GM12865 (cell line): ENCODE results near the gene SNED1.
A peak's percentile ranks its signal among the peaks of the same experiment; 100 is the strongest.

ENCODE experiments used
- DNase-seq: peaks from one replicate; pipeline ENCODE4 v3.0.0; 2010; ENCODE audit warnings: low read depth
- H3K4me3 ChIP-seq: 2 replicates; pipeline ENCODE4 v1.5.1; 2011; ENCODE audit warnings: mild to moderate bottlenecking, low read depth, low read length, control low read depth
- TF ChIP-seq, protein P1 (sequence below): IDR thresholded peaks from 2 replicates; pipeline ENCODE4 v1.5.1; 2011; ENCODE audit warnings: low read length, control low read depth, low read depth, inconsistent platforms; ENCODE audit not compliant: insufficient read depth; ENCODE audit errors: missing control alignments

The SNED1 gene

DNA sequence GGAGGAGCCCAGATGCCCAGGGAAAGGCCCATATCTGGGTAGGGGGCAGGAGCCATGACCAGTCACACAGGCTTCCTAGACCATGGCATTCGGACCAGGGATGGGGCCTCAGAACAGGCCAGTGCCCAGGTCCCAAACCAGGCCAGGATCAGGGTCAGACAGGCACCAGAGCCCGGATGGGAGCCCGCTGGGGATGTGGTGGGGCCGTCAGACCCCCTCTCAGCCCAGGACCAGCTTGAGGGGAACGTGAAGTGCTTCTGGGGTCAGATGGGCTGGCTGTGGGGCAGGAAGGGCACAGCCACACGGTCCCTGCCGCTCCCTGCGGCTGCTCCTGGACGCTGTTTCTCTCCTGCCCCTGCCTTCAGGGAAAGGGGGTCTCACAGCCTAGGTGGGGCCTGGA, 39.1 kb downstream of the SNED1 start:
- TF ChIP-seq, protein P1, sequence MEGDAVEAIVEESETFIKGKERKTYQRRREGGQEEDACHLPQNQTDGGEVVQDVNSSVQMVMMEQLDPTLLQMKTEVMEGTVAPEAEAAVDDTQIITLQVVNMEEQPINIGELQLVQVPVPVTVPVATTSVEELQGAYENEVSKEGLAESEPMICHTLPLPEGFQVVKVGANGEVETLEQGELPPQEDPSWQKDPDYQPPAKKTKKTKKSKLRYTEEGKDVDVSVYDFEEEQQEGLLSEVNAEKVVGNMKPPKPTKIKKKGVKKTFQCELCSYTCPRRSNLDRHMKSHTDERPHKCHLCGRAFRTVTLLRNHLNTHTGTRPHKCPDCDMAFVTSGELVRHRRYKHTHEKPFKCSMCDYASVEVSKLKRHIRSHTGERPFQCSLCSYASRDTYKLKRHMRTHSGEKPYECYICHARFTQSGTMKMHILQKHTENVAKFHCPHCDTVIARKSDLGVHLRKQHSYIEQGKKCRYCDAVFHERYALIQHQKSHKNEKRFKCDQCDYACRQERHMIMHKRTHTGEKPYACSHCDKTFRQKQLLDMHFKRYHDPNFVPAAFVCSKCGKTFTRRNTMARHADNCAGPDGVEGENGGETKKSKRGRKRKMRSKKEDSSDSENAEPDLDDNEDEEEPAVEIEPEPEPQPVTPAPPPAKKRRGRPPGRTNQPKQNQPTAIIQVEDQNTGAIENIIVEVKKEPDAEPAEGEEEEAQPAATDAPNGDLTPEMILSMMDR = no peak
- H3K4me3 ChIP-seq = peak overlapping the region; percentile 24
- no peak for DNase-seq

DNA sequence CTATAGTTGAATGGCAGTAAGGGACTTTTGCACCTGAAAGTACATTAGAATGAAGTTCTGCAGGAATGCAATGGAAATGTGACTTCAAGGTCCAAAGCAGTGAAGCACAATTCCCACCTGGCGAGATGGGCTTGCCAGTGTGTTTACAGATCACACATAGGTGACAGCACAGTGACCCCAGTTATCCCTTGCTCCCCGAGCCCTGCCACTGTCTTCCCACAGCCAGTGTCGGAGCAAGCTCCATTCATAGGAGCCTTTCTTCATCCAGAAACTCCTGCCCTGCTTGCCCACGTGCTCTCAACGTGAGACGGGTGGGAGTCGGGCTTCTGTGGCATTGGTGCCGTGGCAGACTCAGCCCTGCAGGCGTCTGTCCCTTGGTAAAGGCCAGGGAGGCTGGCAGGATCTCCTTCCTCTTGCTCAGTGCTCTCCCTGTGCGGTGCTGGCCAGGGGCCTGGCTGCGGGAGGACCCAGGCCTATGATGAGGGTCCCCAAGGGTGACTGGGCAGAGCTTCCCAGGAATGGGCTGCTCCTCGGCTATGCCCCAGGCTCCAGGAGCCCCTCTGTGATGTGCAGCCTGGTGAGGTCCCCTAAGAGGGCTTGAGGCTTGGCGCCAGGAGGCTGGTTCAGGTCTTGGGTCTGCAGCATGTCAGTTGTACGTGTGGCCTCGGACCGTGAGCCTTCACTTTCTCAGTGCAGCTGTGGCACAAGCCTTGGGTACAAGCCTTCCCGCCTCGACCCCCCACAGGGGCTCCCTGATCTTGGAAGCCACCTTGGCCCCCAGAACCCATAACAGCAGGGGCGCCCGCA, 40.2 kb downstream of the SNED1 start:
- no peak for DNase-seq
- H3K4me3 ChIP-seq = no peak overlapping the region
- TF ChIP-seq, protein P1 = no peak

DNA sequence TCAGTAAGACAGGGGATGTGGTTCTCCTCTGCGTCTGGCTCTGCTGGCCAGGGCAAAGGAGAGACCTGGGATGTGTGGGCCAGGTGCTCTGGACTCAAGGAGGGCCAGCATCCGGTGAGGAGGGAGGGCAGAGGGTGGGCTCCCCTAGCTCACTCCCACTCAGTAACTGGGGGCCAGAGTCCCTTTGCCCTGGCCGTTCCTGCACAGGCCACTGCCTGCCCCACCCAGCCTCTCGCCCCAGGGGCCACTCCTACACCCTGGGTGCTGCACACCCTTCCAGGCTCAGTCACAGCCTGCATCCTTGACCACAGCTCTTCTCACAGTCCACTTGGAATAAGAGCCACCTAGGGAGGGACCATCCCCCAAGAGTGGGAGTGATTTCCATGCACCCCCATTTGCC, 41.0 kb downstream of the SNED1 start:
- H3K4me3 ChIP-seq = no peak overlapping the region
- TF ChIP-seq, protein P1 = no peak
- no peak for DNase-seq

DNA sequence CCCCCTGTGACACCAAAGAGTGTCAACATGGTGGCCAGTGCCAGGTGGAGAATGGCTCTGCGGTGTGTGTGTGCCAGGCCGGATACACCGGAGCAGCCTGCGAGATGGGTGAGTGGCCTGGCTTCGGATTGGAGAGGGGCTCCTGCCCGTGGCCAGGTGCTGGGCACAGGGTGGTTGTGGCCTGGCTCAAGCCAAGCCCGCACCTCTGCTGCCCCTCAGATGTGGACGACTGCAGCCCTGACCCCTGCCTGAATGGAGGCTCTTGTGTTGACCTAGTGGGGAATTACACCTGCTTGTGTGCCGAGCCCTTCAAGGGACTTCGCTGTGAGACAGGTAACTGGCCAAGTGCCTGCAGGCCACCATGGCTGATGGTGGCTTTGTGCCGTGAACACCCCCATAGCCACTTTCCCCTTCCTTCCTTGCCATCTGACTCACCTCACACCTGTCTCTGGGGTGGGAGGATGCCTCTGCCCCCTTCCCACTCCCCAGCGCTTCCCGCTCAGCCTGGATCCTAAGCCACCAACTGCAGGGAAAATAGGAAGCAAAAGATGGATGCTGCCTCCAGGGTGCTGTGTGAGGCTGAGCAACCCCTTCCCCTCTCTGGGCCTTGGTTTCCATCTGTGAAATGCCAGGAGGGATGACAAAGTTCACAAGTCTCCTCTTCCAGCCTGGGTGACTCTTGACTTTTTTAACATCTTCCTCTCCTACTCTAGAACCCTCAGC, 41.8 kb downstream of the SNED1 start:
- TF ChIP-seq, protein P1 = no peak
- no peak overlapping the region for H3K4me3 ChIP-seq
- DNase-seq = no peak

DNA sequence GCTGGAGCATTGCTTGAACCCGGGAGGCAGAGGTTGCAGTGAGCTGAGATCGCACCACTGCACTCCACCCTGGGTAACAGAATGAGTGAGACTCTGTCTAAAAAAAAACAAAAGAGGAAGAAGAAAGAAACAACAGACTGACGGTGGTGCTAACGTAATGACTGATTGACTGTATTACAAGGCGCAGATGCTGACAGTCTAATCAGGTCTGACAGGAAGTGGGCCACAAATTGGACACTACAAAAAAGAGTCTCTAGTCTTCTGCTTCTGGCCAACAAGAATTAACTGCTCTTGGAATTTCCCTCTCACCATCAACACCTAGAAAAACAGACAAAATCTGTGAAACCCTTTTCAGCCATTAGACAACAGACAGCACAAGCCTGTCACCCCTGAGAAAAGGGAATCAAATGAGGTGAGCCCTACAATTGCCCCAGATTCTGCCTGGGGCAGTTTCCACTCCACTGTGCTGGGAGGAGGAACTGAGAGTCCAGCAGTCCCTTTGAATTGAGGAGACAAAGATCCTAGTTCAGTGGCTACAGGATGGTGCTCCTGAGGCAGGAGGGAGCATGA, 43.3 kb downstream of the SNED1 start:
- TF ChIP-seq, protein P1 = no peak
- no peak overlapping the region for H3K4me3 ChIP-seq
- peak; percentile 90 for DNase-seq

DNA sequence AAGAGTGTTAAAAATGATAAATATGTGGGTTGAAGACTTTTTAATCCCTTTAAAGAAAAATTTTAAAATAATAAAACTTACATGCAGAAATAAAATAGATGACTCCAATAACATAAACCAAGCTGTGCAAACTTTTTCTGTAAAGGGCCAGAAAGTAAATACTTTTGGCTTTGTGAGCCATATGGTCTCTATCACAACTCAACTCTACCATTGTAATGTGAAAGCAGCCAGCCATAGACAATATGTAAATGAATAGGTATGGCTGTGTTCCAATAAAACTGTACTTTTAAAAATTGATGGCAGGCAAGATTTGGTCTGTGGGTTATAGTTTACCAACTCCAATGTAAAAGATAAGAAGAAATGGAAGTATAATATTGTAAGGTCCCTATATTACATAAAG, 45.2 kb downstream of the SNED1 start:
- no peak for DNase-seq
- TF ChIP-seq, protein P1 = no peak
- no peak overlapping the region for H3K4me3 ChIP-seq
